Tibial artery (tissue), 4 donors: Measurements from ENCODE around the gene RAET1E.

ENCODE experiments used
- DNase-seq, 2 donors: peaks; one replicate each; pipeline ENCODE4 v3.0.0-alpha.2; 2019
- H3K27ac ChIP-seq, 2 donors: fragments of 200-600 bp; sonication (generic) in 1 of 2; 1 replicate in 1 of 2; 2 replicates in 1 of 2; pipeline ENCODE4 v1.5.1; 2018 to 2019; ENCODE audit warnings: mild to moderate bottlenecking in 1 of 2
- H3K27me3 ChIP-seq, 2 donors: fragments of 200-600 bp; sonication (generic) in 1 of 2; one replicate each; pipeline versions ENCODE4 v1.5.1 to v1.6.0; 2016 to 2019
- H3K36me3 ChIP-seq, 3 donors: fragments of 200-600 bp; sonication (generic) in 2 of 3; one replicate each; pipeline ENCODE4 v1.5.1; 2016 to 2019; ENCODE audit warnings: mild to moderate bottlenecking in 2 of 3
- H3K4me1 ChIP-seq, 4 donors: fragments of 200-600 bp; sonication (generic) in 2 of 4; 1 replicate in 3 of 4; 2 replicates in 1 of 4; pipeline ENCODE4 v1.5.1; 2016 to 2019
- H3K4me3 ChIP-seq, 2 donors: fragments of 200-600 bp; sonication (generic) in 1 of 2; 1 replicate in 1 of 2; 2 replicates in 1 of 2; pipeline ENCODE4 v1.5.1; 2018 to 2019; ENCODE audit warnings: mild to moderate bottlenecking in 2 of 2
- H3K9me3 ChIP-seq, 3 donors: fragments of 200-600 bp; sonication (generic) in 1 of 3; one replicate each; pipeline ENCODE4 v1.5.1; 2016 to 2019
- CTCF ChIP-seq, 2 experiments: fragments of 200-600 bp in 1 of 2; fragments of 450-650 bp in 1 of 2; IDR thresholded peaks; one replicate each; pipeline ENCODE4 v1.5.1; 2017 to 2019; ENCODE audit warnings: antibody characterized with exemption in 2 of 2, mild to moderate bottlenecking in 1 of 2, moderate library complexity in 1 of 2
- intact Hi-C: fragments of 100-400 bp; cut with DNase I; formaldehyde crosslinking; loops from one replicate; pipeline ENCODE4 v1.15.0; 2023; ENCODE audit warnings: low total_unique reads

The RAET1E gene

GRCh38 chr6:149869275-149869892 is 28.5 kb downstream of the RAET1E start:
- intact Hi-C loops = loop anchor here (5.0 kb wide), 1 partner anchor 37 kb away; no protein-coding TSS in a partner anchor

GRCh38 chr6:149867876-149868640 is 29.9 kb downstream of the RAET1E start:
- no peaks in the 10 kb centered on the region for H3K9me3 ChIP-seq
- TF ChIP-seq CTCF (IDR thresholded peaks at IDR 0.05) = no peak

More at GRCh38 chr6:149869275-149869892, 28.5 kb downstream of the RAET1E start:
- Histone ChIP-seq H3K4me3 (no peak overlapping the region), H3K4me1 (peaks cover 0 to 8% (median 2%) of the 10 kb centered on the region in 4 donors), H3K9me3 (no peaks in the 10 kb centered on the region), H3K27ac (no peak overlapping the region), H3K36me3 (no peaks in the 10 kb centered on the region), H3K27me3 (no peaks in the 10 kb centered on the region)
- TF ChIP-seq CTCF (IDR thresholded peaks at IDR 0.05) = no peak
- no peak for DNase-seq

GRCh38 chr6:149864578-149865535 is 33.1 kb downstream of the RAET1E start:
- peak in 1 of 2 donors; percentile 61 for DNase-seq
- intact Hi-C loops = loop anchor here (5.0 kb wide), 1 partner anchor 33 kb away; no protein-coding TSS in a partner anchor
- H3K9me3 ChIP-seq = no peaks in the 10 kb centered on the region
- H3K36me3 ChIP-seq = no peaks in the 10 kb centered on the region
- peak; percentile 68 to 72 for TF ChIP-seq CTCF (IDR thresholded peaks at IDR 0.05)
- H3K27me3 ChIP-seq = no peaks in the 10 kb centered on the region
- H3K4me1 ChIP-seq = peaks cover 0 to 28% (median 10%) of the 10 kb centered on the region in 4 donors
- H3K4me3 ChIP-seq = peak overlapping the region; percentile 74 to 77
- H3K27ac ChIP-seq = peak overlapping the region; percentile 90 to 96

More at GRCh38 chr6:149867876-149868640, 29.9 kb downstream of the RAET1E start:
- Histone ChIP-seq H3K27me3 (no peaks in the 10 kb centered on the region), H3K36me3 (no peaks in the 10 kb centered on the region), H3K4me1 (peaks cover 0 to 10% (median 3%) of the 10 kb centered on the region in 4 donors), H3K27ac (no peak overlapping the region), H3K4me3 (no peak overlapping the region)
- intact Hi-C loops = loop anchor here (5.0 kb wide), 1 partner anchor 36 kb away; no protein-coding TSS in a partner anchor
- DNase-seq = no peak

- no peak for TF ChIP-seq CTCF (IDR thresholded peaks at IDR 0.05)
- H3K4me1 ChIP-seq = peaks cover 0 to 34% (median 10%) of the 10 kb centered on the region in 4 donors
- H3K4me3 ChIP-seq = peak within 1 kb of the TSS; percentile 74 to 77
- no peaks in the 10 kb centered on the region for H3K9me3 ChIP-seq
- intact Hi-C loops = no loop called here
- H3K36me3 ChIP-seq = no peaks in the 10 kb centered on the region
- H3K27ac ChIP-seq = peak within 1 kb of the TSS; percentile 90 to 96
- peak; percentile 81 to 92 for DNase-seq
- no peaks in the 10 kb centered on the region for H3K27me3 ChIP-seq
These were observed 34.0 kb downstream of the RAET1E start, which contains the start of gene LRP11 for GRCh38 chr6:149863698-149864577. TSS of gene LRP11 (minus strand) at chr6:149864359. CDS start at chr6:149864020, 339 bp downstream.
